ENCODE data around the gene SLC25A22.

Gene SLC25A22

GRCh38 chr11:837990-838307 lies 39.9 kb upstream of the SLC25A22 start:
- no peak overlapping the region for H3K4me3 ChIP-seq (ENCODE audit: low read depth, low read length)
- no peak for DNase-seq (ENCODE audit: low read depth)
- no peak for TF ChIP-seq CTCF (IDR thresholded peaks at IDR 0.05; ENCODE audit: low read depth, low read length, missing control alignments)

- DNase-seq (ENCODE audit: low read depth): no peak
- no peak overlapping the region for H3K4me3 ChIP-seq (ENCODE audit: low read depth, low read length)
- TF ChIP-seq CTCF (IDR thresholded peaks at IDR 0.05; ENCODE audit: low read depth, low read length, missing control alignments): no peak
Measured at GRCh38 chr11:837189-837989, 39.3 kb upstream of the SLC25A22 start.

- TF ChIP-seq CTCF (IDR thresholded peaks at IDR 0.05; ENCODE audit: low read depth, low read length, missing control alignments): no peak
- H3K4me3 ChIP-seq (ENCODE audit: low read depth, low read length): no peak overlapping the region
- DNase-seq (ENCODE audit: low read depth): no peak
Measured at GRCh38 chr11:836700-837099, 38.6 kb upstream of the SLC25A22 start.

GRCh38 chr11:836274-836673 lies 38.2 kb upstream of the SLC25A22 start:
- no peak for DNase-seq (ENCODE audit: low read depth)
- no peak for TF ChIP-seq CTCF (IDR thresholded peaks at IDR 0.05; ENCODE audit: low read depth, low read length, missing control alignments)
- no peak overlapping the region for H3K4me3 ChIP-seq (ENCODE audit: low read depth, low read length)

- DNase-seq (ENCODE audit: low read depth): no peak
- TF ChIP-seq CTCF (IDR thresholded peaks at IDR 0.05; ENCODE audit: low read depth, low read length, missing control alignments): no peak
Measured at GRCh38 chr11:834371-835316, 36.6 kb upstream of the SLC25A22 start.

GRCh38 chr11:833849-834311 lies 35.8 kb upstream of the SLC25A22 start:
- H3K4me3 ChIP-seq (ENCODE audit: low read depth, low read length): no peak overlapping the region; the same call in 1 of the 2 replicates
- DNase-seq (ENCODE audit: low read depth): no peak
- no peak for TF ChIP-seq CTCF (IDR thresholded peaks at IDR 0.05; ENCODE audit: low read depth, low read length, missing control alignments)

More at GRCh38 chr11:834371-835316, 36.6 kb upstream of the SLC25A22 start:
- H3K4me3 ChIP-seq (ENCODE audit: low read depth, low read length): no peak overlapping the region

Data from GM12864 (cell line).